Activated naive CD4-positive, alpha-beta T cell treated with anti-CD3 and anti-CD28 coated beads, Interleukin-2, amount 50 U/mL, for 72 hours (primary cell): ENCODE results near the gene STAC. TPM values are rescaled to one million over a fixed set of nuclear protein-coding genes. Genes with fewer than 3 reads are reported as not detected.

Source experiments
- ATAC-seq, 2 donors: fragments of 150-1000 bp; cut with Tn5 transposase; 2 replicates each; pipeline ENCODE4 v1.10.0; 2021; ENCODE audit warnings: mild to moderate bottlenecking in 2 of 2, moderate library complexity in 2 of 2
- DNase-seq, 2 donors: peaks; one replicate each; pipeline ENCODE4 v3.0.0; 2021 to 2022; ENCODE audit warnings: low spot score in 2 of 2
- H3K27ac Mint-ChIP-seq, 2 donors: one replicate each; pipeline ENCODE4 v1.8.0; 2022; ENCODE audit warnings: mild to moderate bottlenecking in 2 of 2, mixed read lengths in 2 of 2
- H3K36me3 Mint-ChIP-seq, 2 donors: one replicate each; pipeline ENCODE4 v1.8.0; 2022; ENCODE audit warnings: mixed read lengths in 2 of 2
- H3K9me3 Mint-ChIP-seq, 2 donors: one replicate each; pipeline ENCODE4 v1.8.0; 2022; ENCODE audit warnings: mixed read lengths in 2 of 2
- total RNA-seq, 2 donors: library from RNA; stranded (reverse); gene quantifications; one replicate each; pipeline ENCODE4 v1.2.3, GENCODE V29; 2022

Gene STAC
- total RNA-seq, result not detected

- DNase-seq (peak in 1 of 2 donors; percentile 4), ATAC-seq (peak; percentile 31 to 72)
- H3K9me3 Mint-ChIP-seq, result peaks cover 2 to 4% of the 10 kb centered on the region in 2 donors
- peaks cover 0 to 4% of the 10 kb centered on the region in 2 donors for H3K36me3 Mint-ChIP-seq
- no peak within 1 kb of the TSS for H3K27ac Mint-ChIP-seq
Measured at GRCh38 chr3:36380221-36381031, at the start of gene STAC. STAC (plus strand) TSS chr3:36380504; CDS start chr3:36380644, 140 bp downstream.

DNA sequence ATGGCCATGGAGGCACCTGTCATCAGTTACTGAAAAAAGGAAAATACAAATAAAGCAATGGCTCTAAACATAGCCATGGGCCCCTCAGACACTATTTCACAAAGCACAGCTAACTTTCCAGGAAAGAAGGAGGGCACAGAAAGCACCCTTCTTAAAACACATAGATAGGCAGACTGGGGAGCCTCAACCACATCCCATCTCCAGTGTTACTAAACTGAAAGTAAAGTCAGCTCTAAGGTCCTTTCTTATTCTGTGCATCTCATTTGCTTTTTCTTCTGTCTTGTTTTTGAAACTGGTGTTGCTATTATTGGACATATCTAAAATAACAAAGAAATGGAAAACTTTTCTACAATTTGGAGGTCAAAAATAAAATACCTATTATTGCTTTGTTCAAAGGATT is 48.2 kb upstream of the STAC start:
- no peaks in the 10 kb centered on the region for H3K36me3 Mint-ChIP-seq
- ATAC-seq (no peak), DNase-seq (no peak)
- H3K9me3 Mint-ChIP-seq, result peaks cover 2 to 3% of the 10 kb centered on the region in 2 donors
- H3K27ac Mint-ChIP-seq, result no peak overlapping the region

- ATAC-seq (no peak), DNase-seq (no peak)
- Mint-ChIP-seq H3K36me3 (no peaks in the 10 kb centered on the region), H3K9me3 (peaks cover 4 to 9% of the 10 kb centered on the region in 2 donors), H3K27ac (no peak overlapping the region)
Measured at GRCh38 chr3:36362216-36362615, 18.1 kb upstream of the STAC start.

GRCh38 chr3:36362973-36363372 is 17.3 kb upstream of the STAC start:
- DNase-seq, result no peak
- Mint-ChIP-seq H3K36me3 (no peaks in the 10 kb centered on the region), H3K9me3 (peaks cover 4 to 9% of the 10 kb centered on the region in 2 donors), H3K27ac (no peak overlapping the region)
- no peak for ATAC-seq

DNA sequence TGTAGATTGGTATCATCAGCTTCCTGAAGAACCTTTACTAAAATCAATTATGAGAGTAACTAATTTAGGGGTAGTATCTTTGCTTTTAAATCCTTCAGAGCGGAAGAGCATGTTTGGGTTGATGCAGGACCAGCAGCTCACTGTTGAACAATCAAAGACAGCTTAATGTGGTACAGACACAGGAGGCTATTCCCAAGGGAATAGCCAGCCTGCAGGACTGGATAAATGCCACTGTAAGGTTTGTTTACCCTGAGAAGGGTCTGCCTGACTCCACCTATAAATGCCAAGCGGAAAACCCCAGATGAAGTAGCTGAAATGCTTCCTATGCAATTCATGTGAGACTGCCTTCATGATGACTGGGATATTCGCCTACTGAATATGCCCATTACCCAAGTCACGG is 16.0 kb upstream of the STAC start:
- DNase-seq, result no peak
- Mint-ChIP-seq H3K36me3 (no peaks in the 10 kb centered on the region), H3K27ac (no peak overlapping the region), H3K9me3 (peaks cover 4 to 9% of the 10 kb centered on the region in 2 donors)
- ATAC-seq, result no peak

GRCh38 chr3:36365829-36366228 is 14.5 kb upstream of the STAC start:
- Mint-ChIP-seq H3K27ac (no peak overlapping the region), H3K9me3 (peaks cover 4 to 9% of the 10 kb centered on the region in 2 donors), H3K36me3 (no peaks in the 10 kb centered on the region)
- ATAC-seq, result no peak
- no peak for DNase-seq

GRCh38 chr3:36366308-36366707 is 14.0 kb upstream of the STAC start:
- ATAC-seq, result no peak
- DNase-seq, result no peak
- H3K36me3 Mint-ChIP-seq, result no peaks in the 10 kb centered on the region
- H3K27ac Mint-ChIP-seq, result no peak overlapping the region
- H3K9me3 Mint-ChIP-seq, result peaks cover 4 to 9% of the 10 kb centered on the region in 2 donors

DNA sequence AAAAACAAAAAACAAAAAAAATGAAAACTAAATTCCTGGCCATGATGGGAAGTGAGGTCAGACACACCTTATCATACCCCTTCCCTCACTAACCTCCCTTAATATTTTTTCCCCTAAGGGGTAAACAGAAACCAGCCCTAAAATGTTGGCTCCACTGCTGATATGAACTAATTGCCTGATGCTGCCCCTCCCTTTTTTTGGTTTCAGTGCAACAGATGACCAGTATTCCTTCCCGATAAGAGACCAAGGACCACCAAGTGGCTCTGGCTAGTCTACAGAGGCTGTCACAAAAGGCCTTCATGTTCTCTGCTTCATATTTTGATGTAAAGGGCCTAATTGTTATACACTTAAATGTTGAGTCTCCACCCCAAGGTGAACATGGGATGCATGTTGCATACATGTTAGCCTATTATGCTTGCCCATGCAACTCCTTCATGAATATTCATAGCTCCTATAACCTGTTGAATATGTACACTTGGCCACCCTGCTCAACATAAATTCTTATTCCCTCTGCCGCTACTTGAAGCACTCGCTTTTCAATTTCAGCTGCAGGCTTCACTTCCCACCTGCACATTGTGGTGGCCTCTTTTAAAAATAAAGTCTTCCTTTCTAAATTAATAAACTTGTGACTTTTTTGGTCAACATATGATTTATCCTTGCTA is 12.3 kb upstream of the STAC start:
- Mint-ChIP-seq H3K36me3 (no peaks in the 10 kb centered on the region), H3K9me3 (peaks cover 0 to 4% of the 10 kb centered on the region in 2 donors), H3K27ac (no peak overlapping the region)
- ATAC-seq (no peak), DNase-seq (no peak)

- ATAC-seq (no peak), DNase-seq (no peak)
- no peak overlapping the region for H3K27ac Mint-ChIP-seq
- H3K36me3 Mint-ChIP-seq, result no peaks in the 10 kb centered on the region
- no peaks in the 10 kb centered on the region for H3K9me3 Mint-ChIP-seq
Measured at GRCh38 chr3:36372534-36372935, 7.8 kb upstream of the STAC start.

DNA sequence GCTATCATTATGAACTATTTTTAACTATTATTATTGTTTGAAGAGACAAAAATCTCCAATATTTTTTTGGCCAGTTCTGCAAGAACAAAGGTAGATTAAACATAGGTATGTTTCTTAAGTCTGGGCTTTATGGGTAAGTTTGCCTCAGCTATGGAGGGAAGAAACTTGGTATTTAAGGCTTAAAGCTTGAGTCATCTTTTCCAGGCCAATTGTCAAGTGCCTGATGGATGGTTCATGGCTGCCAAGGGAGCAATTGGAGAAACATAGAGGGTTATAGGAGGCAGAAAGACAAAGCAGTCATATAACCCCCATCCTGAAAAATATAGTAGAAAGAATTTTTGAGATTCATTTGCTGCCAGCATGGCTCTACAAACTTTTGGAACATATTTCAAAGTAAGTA is 7.2 kb upstream of the STAC start:
- Mint-ChIP-seq H3K27ac (no peak overlapping the region), H3K9me3 (no peaks in the 10 kb centered on the region), H3K36me3 (no peaks in the 10 kb centered on the region)
- ATAC-seq (no peak), DNase-seq (no peak)

DNA sequence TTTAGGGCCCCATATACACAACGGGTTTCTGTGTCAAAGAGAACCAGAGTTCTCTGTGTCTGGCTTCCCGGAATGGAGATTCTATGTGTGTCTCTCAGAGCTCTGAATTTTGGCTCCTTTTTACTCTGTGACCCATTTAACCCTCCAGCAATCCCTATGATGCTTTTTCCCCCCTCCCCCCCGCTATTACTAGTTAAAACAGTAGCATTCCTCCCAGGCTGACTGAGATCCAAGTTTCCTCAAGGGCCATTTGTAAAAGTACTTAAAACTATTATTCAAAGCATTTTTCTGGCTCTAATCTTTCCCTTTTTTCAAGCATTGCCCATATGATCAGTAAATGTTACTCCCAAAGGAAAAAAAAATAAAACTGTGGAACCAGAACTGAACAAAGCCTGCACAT is 6.6 kb upstream of the STAC start:
- no peak for ATAC-seq
- DNase-seq, result no peak
- no peaks in the 10 kb centered on the region for H3K9me3 Mint-ChIP-seq
- no peak overlapping the region for H3K27ac Mint-ChIP-seq
- H3K36me3 Mint-ChIP-seq, result no peaks in the 10 kb centered on the region

DNA sequence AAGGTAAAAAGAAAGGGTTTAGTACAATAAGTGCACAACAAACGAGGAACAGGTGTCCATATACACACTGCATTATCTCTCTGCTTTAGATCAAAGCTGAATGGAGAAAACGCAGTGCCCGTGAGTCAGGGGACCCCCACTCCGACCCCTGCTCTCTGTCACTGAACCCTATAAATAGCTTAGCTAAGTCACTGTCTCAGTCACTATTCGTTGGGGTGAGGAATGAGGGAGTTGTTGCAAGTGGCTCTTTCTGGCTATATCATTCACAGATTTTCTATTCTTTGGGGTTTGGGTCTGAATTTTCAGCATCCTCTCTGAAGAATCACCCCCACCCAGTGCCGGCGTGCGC is 458 bp upstream of the STAC start:
- no peak overlapping the region for H3K27ac Mint-ChIP-seq
- no peak for DNase-seq
- peaks cover 2 to 4% of the 10 kb centered on the region in 2 donors for H3K9me3 Mint-ChIP-seq
- no peak for ATAC-seq
- peaks cover 0 to 4% of the 10 kb centered on the region in 2 donors for H3K36me3 Mint-ChIP-seq

DNA sequence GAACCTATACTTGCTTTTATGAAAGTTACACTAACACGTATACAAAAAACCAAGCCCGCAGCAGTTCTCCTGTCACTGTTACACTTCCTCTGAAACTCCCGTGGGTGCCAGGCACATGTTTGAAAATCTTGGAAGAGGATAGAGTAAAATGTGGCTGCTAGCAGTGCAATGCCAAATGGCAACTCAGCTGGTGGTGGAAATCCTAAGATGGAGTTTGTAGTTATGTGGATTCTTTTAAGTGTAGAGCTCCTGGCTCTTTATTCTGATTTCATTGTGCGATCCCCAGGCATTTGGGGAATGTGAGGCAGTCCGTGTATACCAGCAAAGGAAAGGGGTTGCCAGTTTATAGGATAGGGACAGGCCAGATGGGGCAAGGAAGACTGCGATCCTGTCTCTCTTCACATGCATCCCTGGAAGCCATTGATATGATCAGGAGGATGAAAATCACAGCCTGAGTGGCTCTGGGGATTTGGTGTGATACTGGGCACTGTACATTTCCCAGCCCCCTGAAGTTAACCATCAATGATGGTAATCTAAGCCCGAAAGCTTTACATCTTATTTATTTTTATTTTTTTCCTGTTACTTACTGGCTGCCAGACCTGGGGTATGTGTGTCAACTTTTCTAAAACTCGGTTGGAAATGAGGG is 1.1 kb downstream of the STAC start:
- DNase-seq, result no peak
- peaks cover 0 to 4% of the 10 kb centered on the region in 2 donors for H3K36me3 Mint-ChIP-seq
- H3K27ac Mint-ChIP-seq, result no peak overlapping the region
- peaks cover 2 to 4% of the 10 kb centered on the region in 2 donors for H3K9me3 Mint-ChIP-seq
- ATAC-seq, result no peak

DNA sequence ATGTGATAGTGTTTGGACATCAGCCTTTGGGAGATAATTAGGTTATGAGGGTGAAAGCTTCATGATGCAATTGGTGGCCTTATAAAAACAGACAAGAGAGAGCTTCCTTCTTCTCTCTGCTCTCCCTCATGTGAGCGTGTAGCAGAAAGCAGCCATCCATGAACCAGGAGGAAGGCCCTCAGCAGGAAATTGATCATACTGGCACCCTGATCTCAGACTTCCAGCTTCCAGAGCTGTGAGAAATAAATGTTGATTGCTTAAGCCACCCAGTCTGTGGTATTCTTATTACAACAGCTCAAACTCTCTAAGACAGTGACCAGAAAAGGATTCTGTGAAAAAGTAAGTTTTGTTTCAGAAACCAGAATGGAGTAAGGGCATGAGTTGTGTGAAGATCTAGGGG is 13.3 kb downstream of the STAC start:
- no peak for ATAC-seq
- no peak for DNase-seq
- Mint-ChIP-seq H3K9me3 (peaks cover 3 to 10% of the 10 kb centered on the region in 2 donors), H3K36me3 (no peaks in the 10 kb centered on the region), H3K27ac (no peak overlapping the region)

DNA sequence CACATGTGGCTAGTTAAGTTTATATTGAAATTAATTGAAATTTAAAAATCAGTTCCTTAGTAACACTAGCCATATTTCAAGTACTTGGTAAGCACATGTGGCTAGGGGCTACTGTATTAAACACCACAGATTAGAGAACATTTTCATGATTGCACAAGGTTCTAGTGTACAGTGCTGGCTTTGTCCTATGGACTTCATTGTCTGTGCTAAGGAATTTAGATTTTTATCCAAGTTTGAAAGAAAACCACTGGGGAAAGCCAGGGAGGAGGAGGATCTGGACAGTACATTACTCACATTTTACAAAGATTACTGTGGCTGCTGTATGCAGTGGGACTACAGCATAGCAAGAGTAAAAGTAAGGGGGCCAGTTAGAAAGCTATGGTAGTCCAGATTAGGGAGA is 13.9 kb downstream of the STAC start:
- ATAC-seq, result no peak
- H3K36me3 Mint-ChIP-seq, result no peaks in the 10 kb centered on the region
- peaks cover 3 to 10% of the 10 kb centered on the region in 2 donors for H3K9me3 Mint-ChIP-seq
- no peak overlapping the region for H3K27ac Mint-ChIP-seq
- no peak for DNase-seq

DNA sequence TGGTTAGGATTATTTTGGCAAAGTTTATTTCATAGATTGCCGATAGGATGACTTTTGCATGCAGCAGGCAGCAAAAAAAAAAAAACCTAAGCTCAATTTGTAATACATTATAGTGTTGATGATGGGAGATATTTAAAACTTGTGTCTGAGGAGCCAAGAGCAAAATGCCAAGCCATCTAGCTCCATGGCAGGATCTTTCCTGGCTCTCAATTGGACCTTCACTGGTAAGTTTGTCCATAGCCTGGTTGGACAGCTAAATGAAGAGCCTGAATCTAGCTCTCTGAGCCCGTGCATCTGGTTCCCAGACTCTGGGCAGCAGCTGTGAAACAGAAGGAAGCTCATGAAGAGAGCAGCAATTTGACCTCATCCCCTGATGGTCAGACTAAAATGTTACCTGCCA is 17.5 kb downstream of the STAC start:
- H3K27ac Mint-ChIP-seq, result no peak overlapping the region
- ATAC-seq (no peak), DNase-seq (no peak)
- H3K36me3 Mint-ChIP-seq, result no peaks in the 10 kb centered on the region
- H3K9me3 Mint-ChIP-seq, result peaks cover 3 to 7% of the 10 kb centered on the region in 2 donors

- no peak for ATAC-seq
- Mint-ChIP-seq H3K27ac (no peak overlapping the region), H3K9me3 (peaks cover 0 to 3% of the 10 kb centered on the region in 2 donors)
Measured at GRCh38 chr3:36399933-36400332, 19.6 kb downstream of the STAC start.

More at GRCh38 chr3:36399933-36400332, 19.6 kb downstream of the STAC start:
- DNase-seq, result no peak
- no peaks in the 10 kb centered on the region for H3K36me3 Mint-ChIP-seq
